NCI-H748 (cell line): Measurements from ENCODE around the gene EDIL3.

Source experiments
- DNase-seq: peaks from one replicate; lab custom pipeline; 2025; ENCODE audit not compliant: unreplicated experiment; lab: John Stamatoyannopoulos, UW

EDIL3 gene

GRCh38 chr5:83972909-83973308 lies 411.8 kb downstream of the EDIL3 start:
- no peak for DNase-seq

- no peak for DNase-seq
Observed at GRCh38 chr5:83972236-83972635, 412.4 kb downstream of the EDIL3 start.

- no peak for DNase-seq
Observed at GRCh38 chr5:83967417-83967816, 417.3 kb downstream of the EDIL3 start.

- no peak for DNase-seq
Observed at GRCh38 chr5:83965441-83965840, 419.2 kb downstream of the EDIL3 start.

GRCh38 chr5:83964271-83964670 lies 420.4 kb downstream of the EDIL3 start:
- DNase-seq = no peak

- DNase-seq = peak; percentile 89
Observed at GRCh38 chr5:83957188-83957587, 427.5 kb downstream of the EDIL3 start.

- peak; percentile 92 for DNase-seq
Observed at GRCh38 chr5:83956386-83956785, 428.3 kb downstream of the EDIL3 start.

- DNase-seq = peak; percentile 68
Observed at GRCh38 chr5:83955916-83956315, 428.8 kb downstream of the EDIL3 start.

GRCh38 chr5:83947763-83948162 lies 436.9 kb downstream of the EDIL3 start:
- DNase-seq = no peak

GRCh38 chr5:83946516-83946915 lies 438.2 kb downstream of the EDIL3 start:
- DNase-seq = no peak

GRCh38 chr5:83942155-83942554 lies 442.5 kb downstream of the EDIL3 start:
- no peak for DNase-seq

- no peak for DNase-seq
Observed at GRCh38 chr5:83937837-83938236, 446.8 kb downstream of the EDIL3 start.

GRCh38 chr5:83931969-83932368 lies 452.7 kb downstream of the EDIL3 start:
- no peak for DNase-seq

GRCh38 chr5:83927140-83927733 lies 457.4 kb downstream of the EDIL3 start:
- peak; percentile 76 for DNase-seq

GRCh38 chr5:83925955-83926337 lies 458.7 kb downstream of the EDIL3 start:
- DNase-seq = no peak

GRCh38 chr5:83925321-83925954 lies 459.2 kb downstream of the EDIL3 start:
- DNase-seq = no peak

GRCh38 chr5:83924891-83925290 lies 459.8 kb downstream of the EDIL3 start:
- no peak for DNase-seq

- no peak for DNase-seq
Observed at GRCh38 chr5:83924171-83924570, 460.5 kb downstream of the EDIL3 start.

GRCh38 chr5:83922699-83923098 lies 462.0 kb downstream of the EDIL3 start:
- DNase-seq = peak; percentile 49

- DNase-seq = no peak
Observed at GRCh38 chr5:83921666-83922193, 462.9 kb downstream of the EDIL3 start.

GRCh38 chr5:83919071-83920041 lies 465.3 kb downstream of the EDIL3 start:
- DNase-seq = no peak
